Panc1 (cell line): Measurements from ENCODE around the gene HNRNPA1. TPM values are rescaled to one million over a fixed set of nuclear protein-coding genes. Genes with fewer than 3 reads are reported as not detected.

Experiments used
- ATAC-seq: fragments of 200-7000 bp; cut with Tn5 transposase; 2 replicates; pipeline ENCODE4 v1.9.1; 2020; ENCODE audit warnings: mild to moderate bottlenecking, moderate library complexity
- BruUV-seq: library from RNA; stranded (reverse); fragments of 400-500 nt; replicated peaks from 2 replicates; lab custom pipeline; 2021; lab: Mats Ljungman, UMichigan
- CTCF ChIA-PET: fragments of 300-600 bp; sonication (Branson Sonifier 250); formaldehyde crosslinking; loops from one replicate; lab custom pipeline; 2022; ENCODE audit warnings: antibody characterized with exemption; lab: Charles Lee
- POLR2A ChIA-PET: fragments of 300-600 bp; sonication (Branson Sonifier 250); formaldehyde crosslinking; loops from one replicate; lab custom pipeline; 2022; ENCODE audit warnings: antibody characterized with exemption; lab: Charles Lee
- DNase-seq: peaks from one replicate; pipeline ENCODE4 v3.0.0-alpha.2; 2010; ENCODE audit warnings: low read depth, low spot score
- H3K27ac ChIP-seq: 2 replicates; pipeline ENCODE4 v1.5.1; 2011; ENCODE audit warnings: mild to moderate bottlenecking, low read length, inconsistent platforms
- H3K27me3 ChIP-seq: fragments of 200-500 bp; sonication (Bioruptor generic); 2 replicates; pipeline ENCODE4 v1.6.0; 2014; ENCODE audit warnings: low read length, inconsistent platforms; ENCODE audit not compliant: control insufficient read depth, insufficient read depth
- H3K36me3 ChIP-seq: fragments of 200-500 bp; sonication (Bioruptor generic); 2 replicates; pipeline ENCODE4 v1.5.1; 2014; ENCODE audit warnings: inconsistent platforms, mild to moderate bottlenecking, low read length, moderate library complexity; ENCODE audit not compliant: control insufficient read depth, insufficient read depth
- H3K4me1 ChIP-seq: 2 replicates; pipeline ENCODE4 v1.5.1; 2011; ENCODE audit warnings: inconsistent platforms, mild to moderate bottlenecking, low read length, moderate library complexity; ENCODE audit not compliant: control insufficient read depth, insufficient read depth
- H3K4me3 ChIP-seq, 2 experiments: 2 replicates each; pipeline ENCODE4 v1.5.1; 2011 to 2012; ENCODE audit warnings: low read depth in 2 of 2, low read length in 2 of 2, mild to moderate bottlenecking in 2 of 2, inconsistent platforms in 1 of 2, moderate library complexity in 1 of 2
- H3K9me3 ChIP-seq: fragments of 200-500 bp; sonication (Bioruptor generic); 2 replicates; pipeline ENCODE4 v1.5.1; 2014; ENCODE audit warnings: low read depth, mild to moderate bottlenecking, inconsistent platforms, low read length, moderate library complexity; ENCODE audit not compliant: control insufficient read depth, insufficient read depth
- CTCF ChIP-seq: fragments of 450-650 bp; IDR thresholded peaks from 2 replicates; pipeline ENCODE4 v1.5.1; 2017; ENCODE audit warnings: mild to moderate bottlenecking
- POLR2AphosphoS5 ChIP-seq: IDR thresholded peaks from 2 replicates; pipeline ENCODE4 v1.6.1; 2012; ENCODE audit warnings: mild to moderate bottlenecking, low read depth, low read length, moderate library complexity
- REST ChIP-seq, 2 experiments: IDR thresholded peaks; 2 replicates each; pipeline ENCODE4 v1.6.1; 2011 to 2012; ENCODE audit warnings: low read depth in 2 of 2, control low read depth in 1 of 2, low read length in 1 of 2, mild to moderate bottlenecking in 1 of 2, moderate library complexity in 1 of 2; ENCODE audit not compliant: insufficient read depth in 1 of 2
- SIN3A ChIP-seq: IDR thresholded peaks from 2 replicates; pipeline ENCODE4 v1.6.1; 2012; ENCODE audit warnings: low read depth, mild to moderate bottlenecking, low read length, moderate library complexity, borderline replicate concordance; ENCODE audit not compliant: insufficient read depth
- TCF7L2 ChIP-seq: IDR thresholded peaks from 2 replicates; pipeline ENCODE4 v1.6.1; 2011; ENCODE audit warnings: mild to moderate bottlenecking, low read depth, low read length, inconsistent platforms
- in situ Hi-C: cut with HindIII; loops from 2 replicates; pipeline ENCODE4 v1.10.0; 2016; ENCODE audit warnings: low sequenced_read_pairs, low pct_unique_long_range_greater_than_20kb
- intact Hi-C: fragments of 100-400 bp; cut with micrococcal nuclease; formaldehyde crosslinking; loops from one replicate; pipeline ENCODE4 v1.10.0; 2022; ENCODE audit not compliant: unreplicated experiment
- total RNA-seq: library from RNA; stranded (reverse); gene quantifications from one replicate; pipeline ENCODE4 v1.2.1, GENCODE V29; 2021; ENCODE audit not compliant: unreplicated experiment

Gene HNRNPA1
- total RNA-seq, 1 experiment from 2014 or later = 689 TPM

GRCh38 chr12:54292931-54293241, 12.4 kb downstream of the HNRNPA1 start:
- in situ Hi-C loops = no loop called here
- Histone ChIP-seq H3K27me3 (no peaks in the 10 kb centered on the region), H3K4me1 (peaks cover under 1% of the 10 kb centered on the region; the same call in 1 of the 2 replicates), H3K9me3 (no peaks in the 10 kb centered on the region), H3K4me3 (no peak overlapping the region), H3K27ac (no peak overlapping the region), H3K36me3 (no peaks in the 10 kb centered on the region)
- no TSS peak for BruUV-seq
- ChIA-PET POLR2A (interaction anchor here (1.3 kb wide), 1 partner anchor 12 kb away, joined by 3 read pairs; no protein-coding TSS in a partner anchor), CTCF (interaction anchor here (1.0 to 2.7 kb wide), 2 partner anchors 32 to 44 kb away, joined by 4 to 23 read pairs; partner anchors contain the start of gene COPZ1)
- TF ChIP-seq CTCF = no peak
- no peak for TF ChIP-seq POLR2AphosphoS5
- TF ChIP-seq SIN3A = no peak
- TF ChIP-seq TCF7L2 = no peak
- TF ChIP-seq REST (IDR thresholded peaks at IDR 0.05; ENCODE audit: insufficient read depth in 1 of 2, low read depth in 2 of 2, low read length in 1 of 2) = no peak
- no peak for DNase-seq
- intact Hi-C loops = no loop called here
- no peak for ATAC-seq

GRCh38 chr12:54294152-54294952, 13.8 kb downstream of the HNRNPA1 start:
- Histone ChIP-seq H3K4me1 (no peaks in the 10 kb centered on the region), H3K27ac (no peak overlapping the region), H3K4me3 (no peak overlapping the region), H3K27me3 (peaks cover 3% of the 10 kb centered on the region; the same call in 1 of the 2 replicates), H3K9me3 (no peaks in the 10 kb centered on the region), H3K36me3 (no peaks in the 10 kb centered on the region)
- in situ Hi-C loops = no loop called here
- intact Hi-C loops = no loop called here
- CTCF ChIA-PET = interaction anchor here (0.8 to 2.7 kb wide), 3 partner anchors 30 to 76 kb away, joined by 3 to 23 read pairs (median 4); partner anchors contain the start of gene COPZ1
- BruUV-seq = no TSS peak
- TF ChIP-seq POLR2AphosphoS5 = no peak
- TF ChIP-seq CTCF = peak; percentile 89
- POLR2A ChIA-PET = no interaction called here
- ATAC-seq (peak; percentile 32), DNase-seq (no peak)
